SK-N-MC (cell line): ENCODE data around the gene SIN3A.

Source experiments
- EZH2 ChIP-seq: fragments of 200-600 bp; sonication (generic); IDR thresholded peaks from one replicate; pipeline ENCODE4 v1.6.1; 2017; ENCODE audit warnings: antibody characterized with exemption
- POLR2AphosphoS5 ChIP-seq: IDR thresholded peaks from 2 replicates; pipeline ENCODE4 v1.6.1; 2012; ENCODE audit warnings: mild to moderate bottlenecking, low read depth, low read length, borderline replicate concordance

DNA sequence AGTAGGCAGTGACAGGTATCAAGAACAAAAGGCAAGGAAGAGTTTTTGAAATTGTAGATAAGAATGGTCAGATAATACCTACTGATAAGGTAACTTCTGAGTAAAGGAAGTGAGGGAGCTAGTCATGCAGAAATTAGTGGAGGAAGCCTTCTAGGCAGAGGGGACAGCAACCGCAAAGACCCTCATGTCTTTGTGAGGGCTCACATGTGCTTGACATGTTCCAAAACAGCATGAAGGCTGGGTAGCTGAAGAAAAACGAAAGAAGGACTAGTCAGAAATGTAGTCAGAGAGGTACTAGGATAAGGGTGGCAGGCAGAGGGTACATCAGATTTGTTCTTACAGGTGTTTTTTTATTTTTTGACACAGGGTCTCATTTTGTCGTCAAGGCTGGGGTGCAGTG, 5.3 kb downstream of the SIN3A start:
- TF ChIP-seq POLR2AphosphoS5 (no peak), EZH2 (no peak)
